ENCODE data around the gene CCR7.
A peak's percentile ranks its signal among the peaks of the same experiment; 100 is the strongest.

Gene CCR7

GRCh38 chr17:40561871-40562611, 3.2 kb downstream of the CCR7 start:
- no peak for FAIRE-seq
- no peak for TF ChIP-seq POLR2A (IDR thresholded peaks at IDR 0.05; ENCODE audit: low read depth, low read length)
- DNase-seq (ENCODE audit: insufficient read length, low spot score): no peak

- TF ChIP-seq POLR2A (IDR thresholded peaks at IDR 0.05; ENCODE audit: low read depth, low read length): no peak
- FAIRE-seq (no peak), DNase-seq (ENCODE audit: insufficient read length, low spot score) (no peak)
These were observed 3.9 kb downstream of the CCR7 start for GRCh38 chr17:40561294-40561870.

- TF ChIP-seq POLR2A (IDR thresholded peaks at IDR 0.05; ENCODE audit: low read depth, low read length): no peak
- FAIRE-seq (no peak), DNase-seq (ENCODE audit: insufficient read length, low spot score) (no peak)
These were observed 4.5 kb downstream of the CCR7 start for GRCh38 chr17:40560592-40561293.

GRCh38 chr17:40559954-40560591, 5.2 kb downstream of the CCR7 start:
- 0 out of 2 replicates have a peak, but pooled peaks have one; percentile 19 for TF ChIP-seq POLR2A (IDR thresholded peaks at IDR 0.05; ENCODE audit: low read depth, low read length)
- DNase-seq (ENCODE audit: insufficient read length, low spot score) (peak; percentile 93), FAIRE-seq (peak; percentile 43)

GRCh38 chr17:40559564-40559916, 5.7 kb downstream of the CCR7 start:
- no peak for TF ChIP-seq POLR2A (IDR thresholded peaks at IDR 0.05; ENCODE audit: low read depth, low read length)
- no peak for DNase-seq (ENCODE audit: insufficient read length, low spot score)
- no peak for FAIRE-seq

- no peak for FAIRE-seq
- TF ChIP-seq POLR2A (IDR thresholded peaks at IDR 0.05; ENCODE audit: low read depth, low read length): no peak
- DNase-seq (ENCODE audit: insufficient read length, low spot score): no peak
These were observed 6.2 kb downstream of the CCR7 start for GRCh38 chr17:40558890-40559563.

- TF ChIP-seq POLR2A (IDR thresholded peaks at IDR 0.05; ENCODE audit: low read depth, low read length): no peak
- DNase-seq (ENCODE audit: insufficient read length, low spot score): no peak
- FAIRE-seq: no peak
These were observed 6.9 kb downstream of the CCR7 start for GRCh38 chr17:40558300-40558889.

GRCh38 chr17:40557531-40558299, 7.6 kb downstream of the CCR7 start:
- DNase-seq (ENCODE audit: insufficient read length, low spot score): no peak
- no peak for TF ChIP-seq POLR2A (IDR thresholded peaks at IDR 0.05; ENCODE audit: low read depth, low read length)
- FAIRE-seq: no peak

GRCh38 chr17:40556884-40557414, 8.3 kb downstream of the CCR7 start:
- no peak for TF ChIP-seq POLR2A (IDR thresholded peaks at IDR 0.05; ENCODE audit: low read depth, low read length)
- DNase-seq (ENCODE audit: insufficient read length, low spot score): no peak
- no peak for FAIRE-seq

- DNase-seq (ENCODE audit: insufficient read length, low spot score) (no peak), FAIRE-seq (no peak)
- TF ChIP-seq POLR2A (IDR thresholded peaks at IDR 0.05; ENCODE audit: low read depth, low read length): no peak
These were observed 9.0 kb downstream of the CCR7 start for GRCh38 chr17:40556198-40556661.

- no peak for TF ChIP-seq POLR2A (IDR thresholded peaks at IDR 0.05; ENCODE audit: low read depth, low read length)
- FAIRE-seq: no peak
These were observed 9.7 kb downstream of the CCR7 start for GRCh38 chr17:40555296-40556190.

More at GRCh38 chr17:40555296-40556190, 9.7 kb downstream of the CCR7 start:
- no peak for DNase-seq (ENCODE audit: insufficient read length, low spot score)
